RWPE2 (cell line): ENCODE results near the gene SPTBN2.

Experiments used
- ATAC-seq: fragments of 200-7000 bp; cut with Tn5 transposase; 3 replicates; pipeline ENCODE4 v1.9.1; 2021; ENCODE audit warnings: low read depth
- DNase-seq: peaks from one replicate; pipeline ENCODE4 v3.0.0-alpha.2; 2020; ENCODE audit warnings: low spot score
- H3K27ac ChIP-seq: fragments of 450-650 bp; 2 replicates; pipeline ENCODE4 v1.5.1; 2017; ENCODE audit warnings: mild to moderate bottlenecking; ENCODE audit not compliant: poor library complexity, severe bottlenecking
- H3K27me3 ChIP-seq: fragments of 250-450 bp; sonication (Bioruptor Pico); 2 replicates; pipeline ENCODE4 v1.5.1; 2021; ENCODE audit warnings: mild to moderate bottlenecking, moderate library complexity; ENCODE audit not compliant: insufficient read depth, poor library complexity, severe bottlenecking
- H3K36me3 ChIP-seq: fragments of 250-450 bp; sonication (Bioruptor Pico); 2 replicates; pipeline ENCODE4 v1.5.1; 2020; ENCODE audit warnings: low read depth, mild to moderate bottlenecking, moderate library complexity
- H3K4me1 ChIP-seq: fragments of 250-450 bp; sonication (Bioruptor Pico); 2 replicates; pipeline ENCODE4 v1.5.1; 2021; ENCODE audit warnings: mild to moderate bottlenecking, moderate library complexity; ENCODE audit not compliant: insufficient read depth, poor library complexity, severe bottlenecking
- H3K4me3 ChIP-seq: fragments of 250-450 bp; sonication (Bioruptor Pico); 2 replicates; pipeline ENCODE4 v1.5.1; 2021; ENCODE audit warnings: mild to moderate bottlenecking, moderate library complexity; ENCODE audit not compliant: severe bottlenecking
- H3K9me3 ChIP-seq: fragments of 250-450 bp; sonication (Bioruptor Pico); 2 replicates; pipeline ENCODE4 v1.5.1; 2021; ENCODE audit warnings: mild to moderate bottlenecking, moderate library complexity; ENCODE audit not compliant: severe bottlenecking
- TF ChIP-seq, protein P1 (sequence below): fragments of 450-650 bp; IDR thresholded peaks from one replicate; pipeline ENCODE4 v1.5.1; 2017; ENCODE audit warnings: mild to moderate bottlenecking, moderate library complexity; ENCODE audit not compliant: poor library complexity, severe bottlenecking

The SPTBN2 gene

DNA sequence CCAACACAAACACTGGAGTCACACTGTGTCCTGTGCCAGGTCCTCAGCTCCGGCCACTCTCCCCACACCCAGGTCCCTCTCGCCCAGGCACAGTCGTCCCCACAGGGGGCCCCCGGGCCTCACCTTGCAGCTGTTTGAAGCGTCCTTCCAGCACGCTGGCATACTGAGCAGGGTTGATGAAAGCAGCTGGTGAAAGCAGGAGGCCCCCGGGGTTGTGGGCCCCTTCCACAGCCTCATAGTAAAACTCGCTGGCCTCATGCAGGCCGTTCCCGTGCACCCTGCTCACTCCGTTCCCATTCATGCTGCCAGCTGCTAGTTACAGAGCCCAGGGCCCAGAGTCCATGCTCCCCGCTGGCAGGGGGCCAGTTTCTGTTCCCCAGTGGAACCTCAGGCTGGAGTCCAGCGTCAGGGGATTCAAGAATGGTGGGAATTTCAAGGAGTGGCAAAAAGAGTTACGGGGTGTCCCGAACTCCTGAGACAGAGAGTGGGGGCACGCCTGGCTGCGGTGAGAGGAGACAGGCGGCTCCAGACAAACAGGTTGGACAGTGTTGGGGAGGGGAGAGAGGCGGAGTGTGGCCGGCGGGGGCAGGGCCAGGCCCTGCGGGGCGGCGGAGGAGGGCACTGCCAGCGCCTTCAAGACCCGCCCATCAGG is 10.6 kb downstream of the SPTBN2 start:
- H3K27me3 ChIP-seq, result no peaks in the 10 kb centered on the region
- H3K9me3 ChIP-seq, result no peaks in the 10 kb centered on the region
- no peak for DNase-seq
- peaks cover 20% of the 10 kb centered on the region for H3K4me1 ChIP-seq
- ATAC-seq, result 0 out of 3 replicates have a peak, but pooled peaks have one; percentile 15
- peaks cover 7% of the 10 kb centered on the region for H3K36me3 ChIP-seq
- TF ChIP-seq, protein P1, sequence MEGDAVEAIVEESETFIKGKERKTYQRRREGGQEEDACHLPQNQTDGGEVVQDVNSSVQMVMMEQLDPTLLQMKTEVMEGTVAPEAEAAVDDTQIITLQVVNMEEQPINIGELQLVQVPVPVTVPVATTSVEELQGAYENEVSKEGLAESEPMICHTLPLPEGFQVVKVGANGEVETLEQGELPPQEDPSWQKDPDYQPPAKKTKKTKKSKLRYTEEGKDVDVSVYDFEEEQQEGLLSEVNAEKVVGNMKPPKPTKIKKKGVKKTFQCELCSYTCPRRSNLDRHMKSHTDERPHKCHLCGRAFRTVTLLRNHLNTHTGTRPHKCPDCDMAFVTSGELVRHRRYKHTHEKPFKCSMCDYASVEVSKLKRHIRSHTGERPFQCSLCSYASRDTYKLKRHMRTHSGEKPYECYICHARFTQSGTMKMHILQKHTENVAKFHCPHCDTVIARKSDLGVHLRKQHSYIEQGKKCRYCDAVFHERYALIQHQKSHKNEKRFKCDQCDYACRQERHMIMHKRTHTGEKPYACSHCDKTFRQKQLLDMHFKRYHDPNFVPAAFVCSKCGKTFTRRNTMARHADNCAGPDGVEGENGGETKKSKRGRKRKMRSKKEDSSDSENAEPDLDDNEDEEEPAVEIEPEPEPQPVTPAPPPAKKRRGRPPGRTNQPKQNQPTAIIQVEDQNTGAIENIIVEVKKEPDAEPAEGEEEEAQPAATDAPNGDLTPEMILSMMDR, result no peak
- H3K4me3 ChIP-seq, result no peak overlapping the region
- no peak overlapping the region for H3K27ac ChIP-seq

DNA sequence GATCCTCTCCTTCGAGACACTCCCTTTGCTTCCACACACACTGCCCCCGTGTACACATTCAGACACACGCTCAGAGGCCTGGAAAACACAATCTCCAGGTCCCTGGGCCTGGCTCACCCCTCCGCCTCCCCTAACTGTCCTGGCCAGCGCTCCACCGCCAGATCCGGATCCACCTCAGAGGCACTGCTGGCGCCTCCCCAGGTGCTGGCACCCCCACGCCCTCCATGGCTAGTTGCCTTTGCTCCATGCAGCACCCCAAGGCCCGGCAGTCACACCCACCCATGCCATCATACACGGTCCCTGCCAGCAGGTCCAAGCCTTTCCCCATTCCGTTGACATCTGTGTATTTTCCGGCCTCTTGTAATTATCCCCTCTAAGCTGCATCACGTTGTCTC is 11.1 kb downstream of the SPTBN2 start:
- Histone ChIP-seq H3K4me3 (no peak overlapping the region), H3K27ac (no peak overlapping the region), H3K36me3 (peaks cover 12% of the 10 kb centered on the region), H3K9me3 (no peaks in the 10 kb centered on the region), H3K27me3 (no peaks in the 10 kb centered on the region), H3K4me1 (peaks cover 20% of the 10 kb centered on the region)
- no peak for ATAC-seq
- TF ChIP-seq, protein P1, result no peak
- no peak for DNase-seq

DNA sequence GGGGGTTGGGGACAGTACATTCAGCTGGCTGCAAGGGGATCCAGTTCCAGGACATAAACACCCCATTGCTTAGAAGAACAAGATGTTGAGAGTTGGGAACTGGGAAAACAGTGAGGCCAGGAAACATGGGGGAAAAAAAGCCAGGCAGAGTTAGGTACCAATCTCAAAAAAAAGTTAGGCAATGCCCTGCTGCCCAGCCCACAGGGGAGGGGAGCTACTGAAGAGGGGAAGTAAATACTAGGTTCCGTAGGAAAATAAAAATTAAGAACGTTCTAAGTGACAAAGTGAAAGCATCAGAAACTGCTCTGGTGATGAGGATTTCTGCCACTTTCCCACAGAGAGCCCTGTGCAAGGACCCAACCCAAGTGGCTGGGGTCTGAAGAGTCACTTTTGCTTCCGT is 12.0 kb downstream of the SPTBN2 start:
- ATAC-seq (no peak), DNase-seq (no peak)
- H3K27ac ChIP-seq, result no peak overlapping the region
- H3K4me3 ChIP-seq, result no peak overlapping the region
- peaks cover 20% of the 10 kb centered on the region for H3K4me1 ChIP-seq
- no peaks in the 10 kb centered on the region for H3K27me3 ChIP-seq
- H3K36me3 ChIP-seq, result peaks cover 12% of the 10 kb centered on the region
- no peaks in the 10 kb centered on the region for H3K9me3 ChIP-seq
- TF ChIP-seq, protein P1, result no peak

DNA sequence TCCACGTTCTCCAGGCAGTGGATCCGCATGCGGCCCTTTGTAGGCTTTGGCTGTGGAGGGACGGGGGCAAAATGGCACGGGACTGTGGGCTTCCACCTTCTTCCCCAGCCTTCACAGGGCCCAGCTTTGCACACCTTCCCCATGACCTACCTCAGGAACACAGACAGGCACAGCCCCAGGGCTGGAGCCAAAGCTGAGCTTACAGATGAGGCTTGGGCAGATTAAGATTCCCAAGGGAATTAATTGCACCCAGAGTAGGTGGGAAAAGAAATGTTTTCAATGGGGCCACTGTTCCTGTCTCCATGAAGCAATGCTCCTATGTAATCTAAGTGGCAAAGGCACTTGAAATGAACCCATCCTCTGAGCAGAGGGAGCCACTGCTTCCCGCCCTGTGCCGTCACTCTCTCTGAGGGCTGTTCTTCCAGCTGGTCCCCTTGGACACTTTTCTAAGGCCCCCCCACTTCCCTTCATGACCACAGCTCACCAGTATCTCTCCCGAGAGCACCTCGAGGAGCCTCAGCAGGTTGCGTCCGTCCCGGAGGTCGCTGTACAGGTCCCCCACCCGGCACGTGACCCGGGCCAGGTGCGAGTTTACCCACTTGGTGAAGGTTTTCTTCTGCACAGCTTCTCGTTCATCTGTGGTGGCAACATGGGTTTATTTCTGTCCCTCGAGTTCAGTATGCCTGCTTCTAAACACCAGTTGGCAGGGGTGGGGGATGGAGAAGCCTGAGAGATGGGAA is 13.5 kb downstream of the SPTBN2 start:
- ATAC-seq (no peak), DNase-seq (no peak)
- Histone ChIP-seq H3K9me3 (no peaks in the 10 kb centered on the region), H3K36me3 (peaks cover 12% of the 10 kb centered on the region), H3K4me1 (peaks cover 17% of the 10 kb centered on the region), H3K4me3 (no peak overlapping the region), H3K27ac (no peak overlapping the region), H3K27me3 (no peaks in the 10 kb centered on the region)
- TF ChIP-seq, protein P1, result no peak
